Measurements from ENCODE around the gene DKK1. TPM values are rescaled to one million over a fixed set of nuclear protein-coding genes. Genes with fewer than 3 reads are reported as not detected.

DKK1 gene
- total and polyA plus RNA-seq, 2 of the 13 experiments (the other 11 are each of a cell fraction or from before 2014, with no cell fraction given), result 123 to 262 TPM

GRCh38 chr10:52308251-52309031 is 5.6 kb upstream of the DKK1 start (continued):
- TF ChIP-seq UBTF (CRISPR knock-in tag; IDR thresholded peaks at IDR 0.05) (peak; percentile 82), ZNF549 (CRISPR knock-in tag; IDR thresholded peaks at IDR 0.05) (no peak), NR1H2 (CRISPR knock-in tag; IDR thresholded peaks at IDR 0.05; ENCODE audit: borderline replicate concordance, low read depth) (no peak), ZNF616 (CRISPR knock-in tag; IDR thresholded peaks at IDR 0.05; ENCODE audit: low read depth) (no peak), KLF6 (CRISPR knock-in tag; IDR thresholded peaks at IDR 0.05) (no peak), ZC3H4 (CRISPR knock-in tag; IDR thresholded peaks at IDR 0.05; ENCODE audit: borderline replicate concordance) (no peak), CEBPZ (IDR thresholded peaks at IDR 0.05; ENCODE audit: low read length) (no peak), SP2 (CRISPR knock-in tag; IDR thresholded peaks at IDR 0.05) (no peak), ZNF619 (CRISPR knock-in tag; IDR thresholded peaks at IDR 0.05) (no peak), NFE2L2 (IDR thresholded peaks at IDR 0.05; ENCODE audit: low read length) (no peak), ZBTB3 (CRISPR knock-in tag; IDR thresholded peaks at IDR 0.05; ENCODE audit: borderline replicate concordance, low read depth) (no peak), BORCS8-MEF2B (CRISPR knock-in tag; IDR thresholded peaks at IDR 0.05) (peak; percentile 25; the same call in 1 of the 2 replicates), KDM1A (CRISPR knock-in tag; IDR thresholded peaks at IDR 0.05) (0 out of 2 replicates have a peak, but pooled peaks have one; percentile 11), MAFG (CRISPR knock-in tag; IDR thresholded peaks at IDR 0.05) (no peak), FOXJ3 (CRISPR knock-in tag; IDR thresholded peaks at IDR 0.05; ENCODE audit: borderline replicate concordance) (peak; percentile 64; the same call in 1 of the 2 replicates), SMARCC2 (IDR thresholded peaks at IDR 0.05) (no peak), NAIF1 (CRISPR knock-in tag; IDR thresholded peaks at IDR 0.05; ENCODE audit: borderline replicate concordance) (no peak), ZSCAN22 (CRISPR knock-in tag; IDR thresholded peaks at IDR 0.05) (no peak)
- TF ChIP-seq, protein P1, sequence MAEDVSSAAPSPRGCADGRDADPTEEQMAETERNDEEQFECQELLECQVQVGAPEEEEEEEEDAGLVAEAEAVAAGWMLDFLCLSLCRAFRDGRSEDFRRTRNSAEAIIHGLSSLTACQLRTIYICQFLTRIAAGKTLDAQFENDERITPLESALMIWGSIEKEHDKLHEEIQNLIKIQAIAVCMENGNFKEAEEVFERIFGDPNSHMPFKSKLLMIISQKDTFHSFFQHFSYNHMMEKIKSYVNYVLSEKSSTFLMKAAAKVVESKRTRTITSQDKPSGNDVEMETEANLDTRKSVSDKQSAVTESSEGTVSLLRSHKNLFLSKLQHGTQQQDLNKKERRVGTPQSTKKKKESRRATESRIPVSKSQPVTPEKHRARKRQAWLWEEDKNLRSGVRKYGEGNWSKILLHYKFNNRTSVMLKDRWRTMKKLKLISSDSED (CRISPR knock-in tag; IDR thresholded peaks at IDR 0.05), result no peak
- TF ChIP-seq, protein P2, sequence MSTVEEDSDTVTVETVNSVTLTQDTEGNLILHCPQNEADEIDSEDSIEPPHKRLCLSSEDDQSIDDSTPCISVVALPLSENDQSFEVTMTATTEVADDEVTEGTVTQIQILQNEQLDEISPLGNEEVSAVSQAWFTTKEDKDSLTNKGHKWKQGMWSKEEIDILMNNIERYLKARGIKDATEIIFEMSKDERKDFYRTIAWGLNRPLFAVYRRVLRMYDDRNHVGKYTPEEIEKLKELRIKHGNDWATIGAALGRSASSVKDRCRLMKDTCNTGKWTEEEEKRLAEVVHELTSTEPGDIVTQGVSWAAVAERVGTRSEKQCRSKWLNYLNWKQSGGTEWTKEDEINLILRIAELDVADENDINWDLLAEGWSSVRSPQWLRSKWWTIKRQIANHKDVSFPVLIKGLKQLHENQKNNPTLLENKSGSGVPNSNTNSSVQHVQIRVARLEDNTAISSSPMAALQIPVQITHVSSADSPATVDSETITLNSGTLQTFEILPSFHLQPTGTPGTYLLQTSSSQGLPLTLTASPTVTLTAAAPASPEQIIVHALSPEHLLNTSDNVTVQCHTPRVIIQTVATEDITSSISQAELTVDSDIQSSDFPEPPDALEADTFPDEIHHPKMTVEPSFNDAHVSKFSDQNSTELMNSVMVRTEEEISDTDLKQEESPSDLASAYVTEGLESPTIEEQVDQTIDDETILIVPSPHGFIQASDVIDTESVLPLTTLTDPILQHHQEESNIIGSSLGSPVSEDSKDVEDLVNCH (CRISPR knock-in tag; IDR thresholded peaks at IDR 0.05), result no peak

Data from HepG2 (cell line).